ENCODE results near the gene RAB3IL1. TPM values are rescaled to one million over a fixed set of nuclear protein-coding genes. Genes with fewer than 3 reads are reported as not detected.

RAB3IL1 gene
- total and polyA plus RNA-seq, 4 donors = 2.1 to 41.6 (median 5.4) TPM

DNA sequence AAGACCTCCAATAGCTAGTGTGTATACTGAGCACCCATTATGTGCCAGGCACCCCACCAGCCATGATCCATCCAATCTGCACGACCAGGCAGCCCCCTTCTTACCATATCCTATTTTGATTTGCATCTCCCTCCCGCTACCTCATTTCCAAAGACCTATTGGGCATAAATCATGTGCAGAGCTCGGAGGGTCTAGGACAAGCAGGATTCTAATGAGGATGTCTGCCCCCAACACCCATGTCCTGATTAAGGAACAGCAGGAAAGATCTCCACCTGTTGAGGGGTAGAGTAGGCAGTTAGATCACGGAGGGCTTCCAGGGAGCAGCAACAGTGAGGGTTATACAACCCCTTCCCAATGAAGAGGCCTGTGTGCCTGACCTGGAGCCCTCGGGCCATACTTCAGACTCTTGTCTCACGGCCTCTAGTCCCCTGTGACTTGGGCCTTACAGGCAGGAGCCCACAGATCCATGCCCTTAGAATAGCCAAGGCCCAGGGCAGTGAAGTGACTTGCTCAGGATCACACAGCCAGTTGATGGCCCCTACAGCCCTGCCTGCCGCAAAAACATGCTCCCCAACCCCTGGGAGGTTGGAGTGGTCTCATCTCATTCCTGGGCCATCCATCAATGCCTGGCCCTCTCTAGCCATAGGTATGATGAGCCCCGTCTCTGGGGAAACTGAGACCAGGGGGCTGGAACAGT is 3.5 kb downstream of the RAB3IL1 start:
- Histone ChIP-seq H3K36me3 (ENCODE audit: control insufficient read depth in 4 of 4, insufficient read depth in 3 of 4, low read depth in 1 of 4, low read length in 3 of 4) (no peaks in the 10 kb centered on the region), H3K27ac (ENCODE audit: low read depth in 1 of 2, low read length in 2 of 2) (no peak overlapping the region), H3K9ac (ENCODE audit: low read depth in 1 of 2, low read length in 2 of 2) (no peak overlapping the region), H3K27me3 (ENCODE audit: control insufficient read depth in 4 of 4, insufficient read depth in 4 of 4, low read length in 3 of 4) (no peaks in the 10 kb centered on the region), H3K4me3 (ENCODE audit: low read depth in 1 of 3, low read length in 3 of 3) (no peak overlapping the region), H3K9me3 (ENCODE audit: control insufficient read depth in 4 of 4, low read length in 3 of 4) (no peaks in the 10 kb centered on the region), H3K4me1 (ENCODE audit: control insufficient read depth in 4 of 4, insufficient read depth in 4 of 4, low read length in 3 of 4) (peaks cover 0 to 12% (median 4%) of the 10 kb centered on the region in 4 donors)
- DNase-seq (ENCODE audit: low spot score) = no peak
- TF ChIP-seq, protein P1, sequence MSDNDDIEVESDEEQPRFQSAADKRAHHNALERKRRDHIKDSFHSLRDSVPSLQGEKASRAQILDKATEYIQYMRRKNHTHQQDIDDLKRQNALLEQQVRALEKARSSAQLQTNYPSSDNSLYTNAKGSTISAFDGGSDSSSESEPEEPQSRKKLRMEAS (IDR thresholded peaks at IDR 0.05) = no peak
- no peak for TF ChIP-seq FOXA2 (IDR thresholded peaks at IDR 0.05)
- 81% methylated on average over 8 of the region's 8 CpGs for WGBS

DNA sequence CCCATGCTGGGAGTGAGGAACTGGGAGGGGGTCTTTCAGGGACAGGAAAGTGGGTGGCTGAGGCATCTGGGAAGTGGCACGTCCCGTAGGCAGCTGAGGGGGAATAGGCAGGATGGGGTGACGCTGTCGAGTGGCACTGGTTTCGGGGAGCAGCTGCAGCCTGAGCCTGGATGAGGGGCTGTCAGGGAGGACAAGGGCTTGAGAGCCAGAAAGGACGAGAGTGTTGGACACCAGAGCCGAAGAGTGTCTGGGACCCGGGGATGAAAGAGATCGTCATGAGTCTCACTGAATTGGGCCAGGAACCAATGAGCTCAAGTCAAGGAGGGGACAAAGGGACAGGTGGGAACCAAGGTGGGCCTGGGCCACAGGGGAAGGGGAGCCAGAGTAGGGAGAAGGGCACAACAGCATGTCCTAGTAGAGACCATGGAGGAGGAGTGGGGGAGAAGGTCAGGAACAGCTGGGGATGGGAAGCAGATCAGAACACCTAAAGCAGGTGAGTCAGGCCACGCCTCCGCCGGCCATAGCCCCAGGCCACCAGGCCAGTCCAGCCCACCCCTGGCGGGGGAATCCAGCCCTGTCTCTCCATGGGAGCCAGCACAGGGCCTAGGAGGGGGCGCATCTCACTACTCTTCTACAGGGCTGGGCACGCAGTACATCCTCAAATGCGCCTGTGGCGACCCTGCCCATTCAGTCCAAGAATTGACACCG is 4.2 kb downstream of the RAB3IL1 start:
- Histone ChIP-seq H3K9ac (ENCODE audit: low read depth in 1 of 2, low read length in 2 of 2) (no peak overlapping the region), H3K36me3 (ENCODE audit: control insufficient read depth in 4 of 4, insufficient read depth in 3 of 4, low read depth in 1 of 4, low read length in 3 of 4) (no peaks in the 10 kb centered on the region), H3K27ac (ENCODE audit: low read depth in 1 of 2, low read length in 2 of 2) (no peak overlapping the region), H3K4me1 (ENCODE audit: control insufficient read depth in 4 of 4, insufficient read depth in 4 of 4, low read length in 3 of 4) (peaks cover 0 to 15% (median 4%) of the 10 kb centered on the region in 4 donors), H3K4me3 (ENCODE audit: low read depth in 1 of 3, low read length in 3 of 3) (no peak overlapping the region), H3K27me3 (ENCODE audit: control insufficient read depth in 4 of 4, insufficient read depth in 4 of 4, low read length in 3 of 4) (no peaks in the 10 kb centered on the region), H3K9me3 (ENCODE audit: control insufficient read depth in 4 of 4, low read length in 3 of 4) (no peaks in the 10 kb centered on the region)
- 82% methylated on average over 18 of the region's 18 CpGs for WGBS
- TF ChIP-seq HNF4G (IDR thresholded peaks at IDR 0.05) (no peak), JUND (IDR thresholded peaks at IDR 0.05) (no peak), RAD21 (IDR thresholded peaks at IDR 0.05) (no peak), SP1 (IDR thresholded peaks at IDR 0.05) (no peak), GABPA (IDR thresholded peaks at IDR 0.05 in 1 of 2, conservative IDR thresholded peaks at IDR 0.05 in 1 of 2) (no peak), EGR1 (IDR thresholded peaks at IDR 0.05; ENCODE audit: low read depth in 2 of 2) (no peak), NR2F2 (IDR thresholded peaks at IDR 0.05) (no peak), RXRA (IDR thresholded peaks at IDR 0.05) (no peak), FOXA1 (IDR thresholded peaks at IDR 0.05) (no peak), HNF4A (conservative IDR thresholded peaks at IDR 0.05) (no peak), FOXA2 (IDR thresholded peaks at IDR 0.05) (no peak), TAF1 (conservative IDR thresholded peaks at IDR 0.05) (no peak), YY1 (IDR thresholded peaks at IDR 0.05) (no peak)
- TF ChIP-seq, protein P2, sequence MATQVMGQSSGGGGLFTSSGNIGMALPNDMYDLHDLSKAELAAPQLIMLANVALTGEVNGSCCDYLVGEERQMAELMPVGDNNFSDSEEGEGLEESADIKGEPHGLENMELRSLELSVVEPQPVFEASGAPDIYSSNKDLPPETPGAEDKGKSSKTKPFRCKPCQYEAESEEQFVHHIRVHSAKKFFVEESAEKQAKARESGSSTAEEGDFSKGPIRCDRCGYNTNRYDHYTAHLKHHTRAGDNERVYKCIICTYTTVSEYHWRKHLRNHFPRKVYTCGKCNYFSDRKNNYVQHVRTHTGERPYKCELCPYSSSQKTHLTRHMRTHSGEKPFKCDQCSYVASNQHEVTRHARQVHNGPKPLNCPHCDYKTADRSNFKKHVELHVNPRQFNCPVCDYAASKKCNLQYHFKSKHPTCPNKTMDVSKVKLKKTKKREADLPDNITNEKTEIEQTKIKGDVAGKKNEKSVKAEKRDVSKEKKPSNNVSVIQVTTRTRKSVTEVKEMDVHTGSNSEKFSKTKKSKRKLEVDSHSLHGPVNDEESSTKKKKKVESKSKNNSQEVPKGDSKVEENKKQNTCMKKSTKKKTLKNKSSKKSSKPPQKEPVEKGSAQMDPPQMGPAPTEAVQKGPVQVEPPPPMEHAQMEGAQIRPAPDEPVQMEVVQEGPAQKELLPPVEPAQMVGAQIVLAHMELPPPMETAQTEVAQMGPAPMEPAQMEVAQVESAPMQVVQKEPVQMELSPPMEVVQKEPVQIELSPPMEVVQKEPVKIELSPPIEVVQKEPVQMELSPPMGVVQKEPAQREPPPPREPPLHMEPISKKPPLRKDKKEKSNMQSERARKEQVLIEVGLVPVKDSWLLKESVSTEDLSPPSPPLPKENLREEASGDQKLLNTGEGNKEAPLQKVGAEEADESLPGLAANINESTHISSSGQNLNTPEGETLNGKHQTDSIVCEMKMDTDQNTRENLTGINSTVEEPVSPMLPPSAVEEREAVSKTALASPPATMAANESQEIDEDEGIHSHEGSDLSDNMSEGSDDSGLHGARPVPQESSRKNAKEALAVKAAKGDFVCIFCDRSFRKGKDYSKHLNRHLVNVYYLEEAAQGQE (IDR thresholded peaks at IDR 0.05) = no peak
- TF ChIP-seq, protein P1 (IDR thresholded peaks at IDR 0.05) = no peak
- TF ChIP-seq, protein P3, sequence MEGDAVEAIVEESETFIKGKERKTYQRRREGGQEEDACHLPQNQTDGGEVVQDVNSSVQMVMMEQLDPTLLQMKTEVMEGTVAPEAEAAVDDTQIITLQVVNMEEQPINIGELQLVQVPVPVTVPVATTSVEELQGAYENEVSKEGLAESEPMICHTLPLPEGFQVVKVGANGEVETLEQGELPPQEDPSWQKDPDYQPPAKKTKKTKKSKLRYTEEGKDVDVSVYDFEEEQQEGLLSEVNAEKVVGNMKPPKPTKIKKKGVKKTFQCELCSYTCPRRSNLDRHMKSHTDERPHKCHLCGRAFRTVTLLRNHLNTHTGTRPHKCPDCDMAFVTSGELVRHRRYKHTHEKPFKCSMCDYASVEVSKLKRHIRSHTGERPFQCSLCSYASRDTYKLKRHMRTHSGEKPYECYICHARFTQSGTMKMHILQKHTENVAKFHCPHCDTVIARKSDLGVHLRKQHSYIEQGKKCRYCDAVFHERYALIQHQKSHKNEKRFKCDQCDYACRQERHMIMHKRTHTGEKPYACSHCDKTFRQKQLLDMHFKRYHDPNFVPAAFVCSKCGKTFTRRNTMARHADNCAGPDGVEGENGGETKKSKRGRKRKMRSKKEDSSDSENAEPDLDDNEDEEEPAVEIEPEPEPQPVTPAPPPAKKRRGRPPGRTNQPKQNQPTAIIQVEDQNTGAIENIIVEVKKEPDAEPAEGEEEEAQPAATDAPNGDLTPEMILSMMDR (IDR thresholded peaks at IDR 0.05; ENCODE audit: low read depth, low read length, missing input control) = no peak
- TF ChIP-seq, protein P4, sequence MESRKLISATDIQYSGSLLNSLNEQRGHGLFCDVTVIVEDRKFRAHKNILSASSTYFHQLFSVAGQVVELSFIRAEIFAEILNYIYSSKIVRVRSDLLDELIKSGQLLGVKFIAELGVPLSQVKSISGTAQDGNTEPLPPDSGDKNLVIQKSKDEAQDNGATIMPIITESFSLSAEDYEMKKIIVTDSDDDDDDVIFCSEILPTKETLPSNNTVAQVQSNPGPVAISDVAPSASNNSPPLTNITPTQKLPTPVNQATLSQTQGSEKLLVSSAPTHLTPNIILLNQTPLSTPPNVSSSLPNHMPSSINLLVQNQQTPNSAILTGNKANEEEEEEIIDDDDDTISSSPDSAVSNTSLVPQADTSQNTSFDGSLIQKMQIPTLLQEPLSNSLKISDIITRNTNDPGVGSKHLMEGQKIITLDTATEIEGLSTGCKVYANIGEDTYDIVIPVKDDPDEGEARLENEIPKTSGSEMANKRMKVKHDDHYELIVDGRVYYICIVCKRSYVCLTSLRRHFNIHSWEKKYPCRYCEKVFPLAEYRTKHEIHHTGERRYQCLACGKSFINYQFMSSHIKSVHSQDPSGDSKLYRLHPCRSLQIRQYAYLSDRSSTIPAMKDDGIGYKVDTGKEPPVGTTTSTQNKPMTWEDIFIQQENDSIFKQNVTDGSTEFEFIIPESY (IDR thresholded peaks at IDR 0.05) = no peak
- TF ChIP-seq, protein P5, sequence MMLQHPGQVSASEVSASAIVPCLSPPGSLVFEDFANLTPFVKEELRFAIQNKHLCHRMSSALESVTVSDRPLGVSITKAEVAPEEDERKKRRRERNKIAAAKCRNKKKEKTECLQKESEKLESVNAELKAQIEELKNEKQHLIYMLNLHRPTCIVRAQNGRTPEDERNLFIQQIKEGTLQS (IDR thresholded peaks at IDR 0.05) = no peak
- DNase-seq (ENCODE audit: low spot score) = no peak
